Uterus (tissue), 2 donors: Measurements from ENCODE around the gene CDH13.

Experiments
- POLR2A ChIP-seq, 2 donors: fragments of 450-650 bp; IDR thresholded peaks; one replicate each; pipeline ENCODE4 v1.6.1; 2016; ENCODE audit warnings: antibody characterized with exemption in 2 of 2, mild to moderate bottlenecking in 1 of 2, moderate library complexity in 1 of 2
- TF ChIP-seq, protein P1 (sequence below), 4 experiments: fragments of 200-600 bp in 2 of 4; fragments of 450-650 bp in 2 of 4; sonication (generic) in 2 of 4; IDR thresholded peaks; one replicate each; pipeline ENCODE4 v1.5.1; 2016 to 2019; ENCODE audit warnings: antibody characterized with exemption in 4 of 4, mild to moderate bottlenecking in 2 of 4, moderate library complexity in 1 of 4

- TF ChIP-seq, protein P1, sequence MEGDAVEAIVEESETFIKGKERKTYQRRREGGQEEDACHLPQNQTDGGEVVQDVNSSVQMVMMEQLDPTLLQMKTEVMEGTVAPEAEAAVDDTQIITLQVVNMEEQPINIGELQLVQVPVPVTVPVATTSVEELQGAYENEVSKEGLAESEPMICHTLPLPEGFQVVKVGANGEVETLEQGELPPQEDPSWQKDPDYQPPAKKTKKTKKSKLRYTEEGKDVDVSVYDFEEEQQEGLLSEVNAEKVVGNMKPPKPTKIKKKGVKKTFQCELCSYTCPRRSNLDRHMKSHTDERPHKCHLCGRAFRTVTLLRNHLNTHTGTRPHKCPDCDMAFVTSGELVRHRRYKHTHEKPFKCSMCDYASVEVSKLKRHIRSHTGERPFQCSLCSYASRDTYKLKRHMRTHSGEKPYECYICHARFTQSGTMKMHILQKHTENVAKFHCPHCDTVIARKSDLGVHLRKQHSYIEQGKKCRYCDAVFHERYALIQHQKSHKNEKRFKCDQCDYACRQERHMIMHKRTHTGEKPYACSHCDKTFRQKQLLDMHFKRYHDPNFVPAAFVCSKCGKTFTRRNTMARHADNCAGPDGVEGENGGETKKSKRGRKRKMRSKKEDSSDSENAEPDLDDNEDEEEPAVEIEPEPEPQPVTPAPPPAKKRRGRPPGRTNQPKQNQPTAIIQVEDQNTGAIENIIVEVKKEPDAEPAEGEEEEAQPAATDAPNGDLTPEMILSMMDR (IDR thresholded peaks at IDR 0.05) = no peak
- TF ChIP-seq POLR2A (IDR thresholded peaks at IDR 0.05) = no peak
Measured at GRCh38 chr16:83843657-83844056, 1216.9 kb downstream of the CDH13 start.
